H9 (cell line): Measurements from ENCODE around the gene COMMD9. TPM values are rescaled to one million over a fixed set of nuclear protein-coding genes. Genes with fewer than 3 reads are reported as not detected.

Experiments
- DNase-seq: peaks from one replicate; pipeline ENCODE4 v3.0.0-alpha.2; 2017
- H2AFZ ChIP-seq: one replicate; pipeline ENCODE4 v1.6.1; 2013; ENCODE audit warnings: mild to moderate bottlenecking, low read length, control low read depth, moderate library complexity
- H2AK5ac ChIP-seq: 2 replicates; pipeline ENCODE4 v1.6.1; 2013; ENCODE audit warnings: low read length, control low read depth, mixed read lengths; ENCODE audit not compliant: insufficient read length
- H2BK120ac ChIP-seq: one replicate; pipeline ENCODE4 v1.6.1; 2013; ENCODE audit warnings: low read depth, mild to moderate bottlenecking, low read length, control low read depth, inconsistent platforms; ENCODE audit not compliant: poor library complexity, severe bottlenecking
- H2BK12ac ChIP-seq: 2 replicates; pipeline ENCODE4 v1.6.1; 2013; ENCODE audit warnings: low read length, control low read depth, mixed read lengths, low read depth; ENCODE audit not compliant: insufficient read length
- H2BK15ac ChIP-seq: 2 replicates; pipeline ENCODE4 v1.6.1; 2013; ENCODE audit warnings: low read depth, low read length, control low read depth
- H2BK20ac ChIP-seq: one replicate; pipeline ENCODE4 v1.6.1; 2013; ENCODE audit warnings: low read depth, mild to moderate bottlenecking, low read length, control low read depth, inconsistent platforms; ENCODE audit not compliant: poor library complexity, severe bottlenecking
- H2BK5ac ChIP-seq: 2 replicates; pipeline ENCODE4 v1.6.1; 2013; ENCODE audit warnings: low read length, control low read depth, mixed read lengths; ENCODE audit not compliant: insufficient read length
- H3K14ac ChIP-seq: 2 replicates; pipeline ENCODE4 v1.6.1; 2013; ENCODE audit warnings: low read length, control low read depth; ENCODE audit not compliant: insufficient read depth
- H3K18ac ChIP-seq: 2 replicates; pipeline ENCODE4 v1.6.1; 2013; ENCODE audit warnings: low read depth, mild to moderate bottlenecking, mixed read lengths, low read length, control low read depth; ENCODE audit not compliant: insufficient read length
- H3K23ac ChIP-seq: 2 replicates; pipeline ENCODE4 v1.6.1; 2013; ENCODE audit warnings: low read length, control low read depth, mixed read lengths, low read depth; ENCODE audit not compliant: insufficient read length
- H3K23me2 ChIP-seq: 2 replicates; pipeline ENCODE4 v1.6.1; 2013; ENCODE audit warnings: low read depth, mild to moderate bottlenecking, mixed read lengths, low read length, control low read depth; ENCODE audit not compliant: insufficient read length, poor library complexity, severe bottlenecking
- H3K27ac ChIP-seq: 2 replicates; pipeline ENCODE4 v1.5.1; 2013; ENCODE audit warnings: low read length, control low read depth, mixed read lengths, low read depth; ENCODE audit not compliant: insufficient read length
- H3K27me3 ChIP-seq: 2 replicates; pipeline ENCODE4 v1.6.1; 2013; ENCODE audit warnings: low read length, control low read depth, inconsistent platforms; ENCODE audit not compliant: insufficient read depth
- H3K4ac ChIP-seq: 2 replicates; pipeline ENCODE4 v1.6.1; 2013; ENCODE audit warnings: low read depth, mild to moderate bottlenecking, control low read depth, inconsistent platforms, low read length, moderate library complexity
- H3K4me1 ChIP-seq: 2 replicates; pipeline ENCODE4 v1.6.1; 2013; ENCODE audit warnings: low read length, control low read depth, inconsistent platforms; ENCODE audit not compliant: insufficient read depth
- H3K4me2 ChIP-seq: 2 replicates; pipeline ENCODE4 v1.6.1; 2013; ENCODE audit warnings: low read length, control low read depth, mixed read lengths; ENCODE audit not compliant: insufficient read length, insufficient read depth
- H3K56ac ChIP-seq: 2 replicates; pipeline ENCODE4 v1.6.1; 2013; ENCODE audit warnings: low read depth, mild to moderate bottlenecking, mixed read lengths, low read length, control low read depth; ENCODE audit not compliant: insufficient read length
- H3K79me1 ChIP-seq: 2 replicates; pipeline ENCODE4 v1.6.1; 2013; ENCODE audit warnings: low read depth, mild to moderate bottlenecking, moderate library complexity, low read length, control low read depth, inconsistent platforms; ENCODE audit not compliant: insufficient read depth, poor library complexity, severe bottlenecking
- H3K79me2 ChIP-seq: 2 replicates; pipeline ENCODE4 v1.6.1; 2013; ENCODE audit warnings: low read length, control low read depth, inconsistent platforms; ENCODE audit not compliant: insufficient read depth
- H3K9ac ChIP-seq: 2 replicates; pipeline ENCODE4 v1.6.1; 2013; ENCODE audit warnings: low read length, control low read depth, mixed read lengths; ENCODE audit not compliant: insufficient read length; ENCODE audit errors: extremely low read depth
- H3K9me3 ChIP-seq: one replicate; pipeline ENCODE4 v1.6.1; 2013; ENCODE audit warnings: low read depth, low read length, inconsistent platforms; ENCODE audit not compliant: control insufficient read depth
- H3T11ph ChIP-seq: one replicate; pipeline ENCODE4 v1.6.1; 2013; ENCODE audit warnings: mild to moderate bottlenecking, low read length, control low read depth, inconsistent platforms
- H4K20me1 ChIP-seq: one replicate; pipeline ENCODE4 v1.6.1; 2013; ENCODE audit not compliant: control insufficient read depth, insufficient read length, insufficient read depth
- H4K5ac ChIP-seq: 2 replicates; pipeline ENCODE4 v1.6.1; 2013; ENCODE audit warnings: low read depth, mild to moderate bottlenecking, mixed read lengths, low read length, control low read depth; ENCODE audit not compliant: insufficient read length
- H4K8ac ChIP-seq: replicated peaks from 2 replicates; pipeline ENCODE4 v1.6.1; 2013; ENCODE audit warnings: low read length, control low read depth, mixed read lengths, low read depth; ENCODE audit not compliant: insufficient read length
- H4K91ac ChIP-seq: 2 replicates; pipeline ENCODE4 v1.6.1; 2013; ENCODE audit warnings: low read depth, mild to moderate bottlenecking, moderate library complexity, mixed read lengths, low read length, control low read depth; ENCODE audit not compliant: insufficient read length
- H3K27ac Mint-ChIP-seq, 3 experiments: 2 replicates in 2 of 3; 3 replicates in 1 of 3; pipeline ENCODE4 v1.8.0; 2020 to 2021; ENCODE audit warnings: mixed read lengths in 3 of 3, mild to moderate bottlenecking in 1 of 3, moderate library complexity in 1 of 3
- H3K27me3 Mint-ChIP-seq: 2 replicates; pipeline ENCODE4 v1.8.0; 2021; ENCODE audit warnings: low read depth, mild to moderate bottlenecking, moderate library complexity, mixed read lengths
- H3K36me3 Mint-ChIP-seq, 3 experiments: 2 replicates in 2 of 3; 3 replicates in 1 of 3; pipeline ENCODE4 v1.8.0; 2020 to 2021; ENCODE audit warnings: low read depth in 3 of 3, mixed read lengths in 3 of 3; ENCODE audit not compliant: insufficient read depth in 1 of 3
- H3K4me1 Mint-ChIP-seq, 2 experiments: 2 replicates each; pipeline ENCODE4 v1.8.0; 2020; ENCODE audit warnings: mixed read lengths in 2 of 2
- H3K4me3 Mint-ChIP-seq, 2 experiments: 2 replicates in 1 of 2; 3 replicates in 1 of 2; pipeline ENCODE4 v1.8.0; 2020 to 2021; ENCODE audit warnings: mild to moderate bottlenecking in 2 of 2, mixed read lengths in 2 of 2, moderate library complexity in 1 of 2
- H3K9me3 Mint-ChIP-seq, 2 experiments: 2 replicates in 1 of 2; 3 replicates in 1 of 2; pipeline ENCODE4 v1.8.0; 2020; ENCODE audit warnings: mild to moderate bottlenecking in 2 of 2, mixed read lengths in 2 of 2, moderate library complexity in 1 of 2
- WGBS: extraction: QIAGEN DNeasy Blood & Tissue Kit; methylation state at CpG from one replicate; pipeline ENCODE4 v1.1.7; 2013; ENCODE audit warnings: missing lambda C conversion rate, low lambda C conversion rate, mixed read lengths; ENCODE audit not compliant: insufficient read length; ENCODE audit errors: extremely low coverage; 5-methylcytosine and 5-hydroxymethylcytosine counted together
- total RNA-seq: library from RNA; stranded (reverse); gene quantifications from 2 replicates; pipeline ENCODE4 v1.2.1, GENCODE V29; 2021
- TF ChIP-seq, protein P1 (sequence below): fragments of 200-600 bp; sonication (generic); conservative IDR thresholded peaks from 3 replicates; pipeline ENCODE4 v1.8.0; 2021; ENCODE audit warnings: antibody characterized with exemption, mild to moderate bottlenecking

The COMMD9 gene
- total RNA-seq, 1 experiment from 2014 or later = 47.0 TPM

DNA sequence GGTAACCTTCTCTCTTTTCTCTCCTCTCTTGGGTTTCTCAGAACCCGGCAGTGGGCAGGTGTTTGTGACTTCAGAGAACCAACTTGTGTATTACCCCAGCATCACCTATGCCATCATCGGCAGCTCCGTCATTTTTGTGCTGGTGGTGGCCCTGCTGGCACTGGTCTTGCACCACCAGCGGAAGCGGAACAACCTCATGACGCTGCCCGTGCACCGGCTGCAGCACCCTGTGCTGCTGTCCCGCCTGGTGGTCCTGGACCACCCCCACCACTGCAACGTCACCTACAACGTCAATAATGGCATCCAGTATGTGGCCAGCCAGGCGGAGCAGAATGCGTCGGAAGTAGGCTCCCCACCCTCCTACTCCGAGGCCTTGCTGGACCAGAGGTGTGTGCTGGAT, 62.2 kb downstream of the COMMD9 start:
- H3K4me1 ChIP-seq = no peaks in the 10 kb centered on the region
- H2BK20ac ChIP-seq = no peak overlapping the region
- no CpG with 5 or more reads among the region's 15 CpGs for WGBS
- H3K9me3 ChIP-seq = no peaks in the 10 kb centered on the region
- H4K91ac ChIP-seq = no peak overlapping the region
- no peak overlapping the region for H2BK5ac ChIP-seq
- Mint-ChIP-seq H3K4me1 (peaks cover 0 to 5% of the 10 kb centered on the region in 2 experiments; a peak in 1 of 4 replicates), H3K4me3 (no peak overlapping the region), H3K27me3 (no peaks in the 10 kb centered on the region), H3K27ac (no peak overlapping the region), H3K9me3 (no peaks in the 10 kb centered on the region), H3K36me3 (peaks cover 0 to 11% (median 7%) of the 10 kb centered on the region in 3 experiments; a peak in 5 of 7 replicates)
- H3K23ac ChIP-seq = no peak overlapping the region
- no peak overlapping the region for H3K4me2 ChIP-seq
- no peak overlapping the region for H2AFZ ChIP-seq
- no peaks in the 10 kb centered on the region for H3K23me2 ChIP-seq
- no peak overlapping the region for H3K4ac ChIP-seq
- no peak overlapping the region for H2BK12ac ChIP-seq
- H3K56ac ChIP-seq = no peak overlapping the region
- H4K20me1 ChIP-seq = no peaks in the 10 kb centered on the region
- H3K79me2 ChIP-seq = no peaks in the 10 kb centered on the region
- H2AK5ac ChIP-seq = no peak overlapping the region
- H3K18ac ChIP-seq = no peak overlapping the region
- no peak overlapping the region for H3K9ac ChIP-seq
- TF ChIP-seq, protein P1, sequence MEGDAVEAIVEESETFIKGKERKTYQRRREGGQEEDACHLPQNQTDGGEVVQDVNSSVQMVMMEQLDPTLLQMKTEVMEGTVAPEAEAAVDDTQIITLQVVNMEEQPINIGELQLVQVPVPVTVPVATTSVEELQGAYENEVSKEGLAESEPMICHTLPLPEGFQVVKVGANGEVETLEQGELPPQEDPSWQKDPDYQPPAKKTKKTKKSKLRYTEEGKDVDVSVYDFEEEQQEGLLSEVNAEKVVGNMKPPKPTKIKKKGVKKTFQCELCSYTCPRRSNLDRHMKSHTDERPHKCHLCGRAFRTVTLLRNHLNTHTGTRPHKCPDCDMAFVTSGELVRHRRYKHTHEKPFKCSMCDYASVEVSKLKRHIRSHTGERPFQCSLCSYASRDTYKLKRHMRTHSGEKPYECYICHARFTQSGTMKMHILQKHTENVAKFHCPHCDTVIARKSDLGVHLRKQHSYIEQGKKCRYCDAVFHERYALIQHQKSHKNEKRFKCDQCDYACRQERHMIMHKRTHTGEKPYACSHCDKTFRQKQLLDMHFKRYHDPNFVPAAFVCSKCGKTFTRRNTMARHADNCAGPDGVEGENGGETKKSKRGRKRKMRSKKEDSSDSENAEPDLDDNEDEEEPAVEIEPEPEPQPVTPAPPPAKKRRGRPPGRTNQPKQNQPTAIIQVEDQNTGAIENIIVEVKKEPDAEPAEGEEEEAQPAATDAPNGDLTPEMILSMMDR = no peak
- no peak overlapping the region for H3K27ac ChIP-seq
- no peak overlapping the region for H2BK15ac ChIP-seq
- H3K27me3 ChIP-seq = no peaks in the 10 kb centered on the region
- H2BK120ac ChIP-seq = no peak overlapping the region
- DNase-seq = no peak
- H4K8ac ChIP-seq = no peak overlapping the region
- H4K5ac ChIP-seq = no peak overlapping the region
- no peaks in the 10 kb centered on the region for H3K79me1 ChIP-seq
- no peak overlapping the region for H3K14ac ChIP-seq
- H3T11ph ChIP-seq = no peak overlapping the region
